ENCODE measurements around the gene PLEKHA7. TPM values are rescaled to one million over a fixed set of nuclear protein-coding genes. Genes with fewer than 3 reads are reported as not detected.
"Not testable (repeated sequence)": the region's sequence is repeated elsewhere in the genome, so short reads cannot be mapped to it uniquely, and the experiment has no call there.

Gene PLEKHA7
- polyA plus RNA-seq, 1 of the 3 experiments (the other 2 are of a cell fraction): 0.12 TPM

DNA sequence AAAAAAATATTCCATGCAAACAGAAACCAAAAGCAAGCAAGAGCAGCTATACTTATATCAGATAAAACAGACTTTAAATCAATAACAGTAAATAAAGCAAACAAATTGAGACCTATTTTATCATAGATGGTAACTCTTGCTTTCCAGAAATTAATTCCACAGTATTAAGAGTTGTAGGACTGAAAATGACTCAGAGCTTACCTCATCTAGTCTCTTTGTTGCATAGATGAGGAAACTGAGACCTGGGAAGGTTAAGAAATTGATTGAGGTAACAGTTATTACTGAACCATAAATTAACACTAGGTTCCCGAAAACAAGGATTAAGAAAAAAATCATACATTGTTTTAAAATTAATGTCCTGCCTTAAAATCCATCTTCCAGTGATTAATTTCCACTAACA lies 123.8 kb downstream of the PLEKHA7 start:
- Histone ChIP-seq H3K27me3 (ENCODE audit: insufficient read depth) (no peaks in the 10 kb centered on the region), H3K9me3 (no peaks in the 10 kb centered on the region), H3K4me3 (ENCODE audit: low read depth in 2 of 2, low read length in 1 of 2) (no peak overlapping the region), H3K4me2 (no peak overlapping the region), H3K9me2 (no peaks in the 10 kb centered on the region), H3F3A (replicated peaks; ENCODE audit: insufficient read depth) (no peaks in the 10 kb centered on the region), H4K20me1 (ENCODE audit: insufficient read depth) (no peaks in the 10 kb centered on the region), H3K79me2 (ENCODE audit: insufficient read depth) (no peaks in the 10 kb centered on the region), H2AFZ (ENCODE audit: low read depth) (no peak overlapping the region), H3K4me1 (ENCODE audit: control insufficient read depth in 1 of 2, insufficient read depth in 2 of 2, low read depth in 1 of 2, low read length in 1 of 2) (no peaks in the 10 kb centered on the region), H3K27ac (ENCODE audit: low read depth in 2 of 2, low read length in 1 of 2) (no peak overlapping the region), H3K36me3 (replicated peaks in 1 of 2; ENCODE audit: control insufficient read depth in 1 of 2, insufficient read depth in 2 of 2, low read length in 1 of 2) (no peaks in the 10 kb centered on the region), H3K9ac (no peak overlapping the region)
- ChIA-PET CTCF (interaction anchor here (1.4 to 2.3 kb wide), 3 partner anchors 9 to 70 kb away, joined by 6 to 7 read pairs (median 7); no protein-coding TSS in a partner anchor), POLR2A (no interaction called here)
- TF ChIP-seq EZH2phosphoT487 (IDR thresholded peaks at IDR 0.05; ENCODE audit: borderline replicate concordance, low read depth): no peak
- TF ChIP-seq JUND (IDR thresholded peaks at IDR 0.05): no peak
- no peak for TF ChIP-seq NFIC (IDR thresholded peaks at IDR 0.05; ENCODE audit: borderline replicate concordance)
- no peak for TF ChIP-seq RAD21 (IDR thresholded peaks at IDR 0.05; ENCODE audit: low read length)
- TF ChIP-seq, protein P1, sequence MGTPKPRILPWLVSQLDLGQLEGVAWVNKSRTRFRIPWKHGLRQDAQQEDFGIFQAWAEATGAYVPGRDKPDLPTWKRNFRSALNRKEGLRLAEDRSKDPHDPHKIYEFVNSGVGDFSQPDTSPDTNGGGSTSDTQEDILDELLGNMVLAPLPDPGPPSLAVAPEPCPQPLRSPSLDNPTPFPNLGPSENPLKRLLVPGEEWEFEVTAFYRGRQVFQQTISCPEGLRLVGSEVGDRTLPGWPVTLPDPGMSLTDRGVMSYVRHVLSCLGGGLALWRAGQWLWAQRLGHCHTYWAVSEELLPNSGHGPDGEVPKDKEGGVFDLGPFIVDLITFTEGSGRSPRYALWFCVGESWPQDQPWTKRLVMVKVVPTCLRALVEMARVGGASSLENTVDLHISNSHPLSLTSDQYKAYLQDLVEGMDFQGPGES (IDR thresholded peaks at IDR 0.05; ENCODE audit: low read depth, low read length): no peak
- no peak for TF ChIP-seq NRF1 (IDR thresholded peaks at IDR 0.05; ENCODE audit: low read depth, low read length)
- TF ChIP-seq TCF12 (IDR thresholded peaks at IDR 0.05): no peak
- TF ChIP-seq, protein P2, sequence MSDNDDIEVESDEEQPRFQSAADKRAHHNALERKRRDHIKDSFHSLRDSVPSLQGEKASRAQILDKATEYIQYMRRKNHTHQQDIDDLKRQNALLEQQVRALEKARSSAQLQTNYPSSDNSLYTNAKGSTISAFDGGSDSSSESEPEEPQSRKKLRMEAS (IDR thresholded peaks at IDR 0.05; ENCODE audit: low read depth): no peak
- no peak for TF ChIP-seq TAF1 (IDR thresholded peaks at IDR 0.05; ENCODE audit: borderline replicate concordance, low read depth, low read length)
- no peak for TF ChIP-seq RFX5 (IDR thresholded peaks at IDR 0.05; ENCODE audit: low read length)
- no peak for TF ChIP-seq EP300 (IDR thresholded peaks at IDR 0.05; ENCODE audit: borderline replicate concordance in 1 of 2, low read depth in 1 of 2, low read length in 1 of 2)
- TF ChIP-seq TEAD4 (IDR thresholded peaks at IDR 0.05; ENCODE audit: borderline replicate concordance, insufficient read depth): no peak
- no peak for TF ChIP-seq RXRA (IDR thresholded peaks at IDR 0.05; ENCODE audit: borderline replicate concordance, low read depth)
- no peak for DNase-seq
- WGBS (ENCODE audit: low lambda C conversion rate): 40% methylated on average over 1 of the region's 1 CpG

DNA sequence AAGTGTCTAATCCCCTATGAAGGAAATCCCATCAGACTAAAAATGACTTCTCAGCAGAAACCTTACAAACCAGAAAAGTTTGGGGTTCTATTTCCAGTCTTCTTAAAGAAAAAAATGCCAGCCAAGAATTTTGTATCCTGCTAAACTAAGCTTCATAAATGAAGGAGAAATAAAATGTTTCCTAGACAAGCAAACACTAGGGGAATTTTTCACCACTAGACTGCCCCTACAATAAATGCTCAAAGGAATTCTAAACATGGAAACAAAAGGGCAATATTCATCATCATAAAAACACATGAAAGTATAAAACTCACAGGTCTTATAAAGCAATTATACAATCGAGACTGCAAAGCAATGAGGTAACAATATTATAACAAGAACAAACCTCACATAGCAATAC lies 124.3 kb downstream of the PLEKHA7 start:
- Histone ChIP-seq H3K9ac (no peak overlapping the region), H3K4me1 (ENCODE audit: control insufficient read depth in 1 of 2, insufficient read depth in 2 of 2, low read depth in 1 of 2, low read length in 1 of 2) (no peaks in the 10 kb centered on the region), H4K20me1 (ENCODE audit: insufficient read depth) (no peaks in the 10 kb centered on the region), H3K27ac (ENCODE audit: low read depth in 2 of 2, low read length in 1 of 2) (no peak overlapping the region), H2AFZ (ENCODE audit: low read depth) (no peak overlapping the region), H3F3A (replicated peaks; ENCODE audit: insufficient read depth) (no peaks in the 10 kb centered on the region), H3K36me3 (replicated peaks in 1 of 2; ENCODE audit: control insufficient read depth in 1 of 2, insufficient read depth in 2 of 2, low read length in 1 of 2) (no peaks in the 10 kb centered on the region), H3K79me2 (ENCODE audit: insufficient read depth) (no peaks in the 10 kb centered on the region), H3K4me3 (ENCODE audit: low read depth in 2 of 2, low read length in 1 of 2) (no peak overlapping the region), H3K9me2 (no peaks in the 10 kb centered on the region), H3K9me3 (no peaks in the 10 kb centered on the region), H3K4me2 (no peak overlapping the region), H3K27me3 (ENCODE audit: insufficient read depth) (no peaks in the 10 kb centered on the region)
- POLR2A ChIA-PET: no interaction called here
- TF ChIP-seq FOXM1 (IDR thresholded peaks at IDR 0.05; ENCODE audit: low read depth): no peak
- no peak for TF ChIP-seq MEF2A (IDR thresholded peaks at IDR 0.05; ENCODE audit: borderline replicate concordance, low read depth)
- no peak for DNase-seq
- CTCF ChIA-PET: interaction anchor here (1.4 to 2.3 kb wide), 3 partner anchors 10 to 70 kb away, joined by 6 to 7 read pairs (median 7); no protein-coding TSS in a partner anchor
- 8% methylated on average over 1 of the region's 1 CpG for WGBS (ENCODE audit: low lambda C conversion rate)

DNA sequence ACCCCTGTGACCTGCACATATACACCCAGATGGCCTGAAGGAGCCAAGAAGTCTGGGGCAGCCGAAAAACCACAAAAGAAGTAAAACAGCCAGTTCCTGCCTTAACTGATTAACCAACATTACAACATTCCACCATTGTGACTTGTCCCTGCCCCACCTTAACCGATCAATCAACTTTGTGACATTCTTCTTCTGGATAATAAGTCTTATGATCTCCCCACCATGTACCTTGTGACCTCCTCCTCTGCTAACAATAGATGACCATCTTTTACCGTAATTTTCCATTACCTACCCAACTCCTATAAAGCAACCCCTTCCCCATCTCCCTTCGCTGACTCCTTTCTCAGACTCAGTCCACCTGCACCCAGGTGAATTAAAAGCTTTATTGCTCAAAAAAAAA lies 125.2 kb downstream of the PLEKHA7 start:
- 75% methylated on average over 3 of the region's 4 CpGs for WGBS (ENCODE audit: low lambda C conversion rate)
- POLR2A ChIA-PET: not testable (repeated sequence)

DNA sequence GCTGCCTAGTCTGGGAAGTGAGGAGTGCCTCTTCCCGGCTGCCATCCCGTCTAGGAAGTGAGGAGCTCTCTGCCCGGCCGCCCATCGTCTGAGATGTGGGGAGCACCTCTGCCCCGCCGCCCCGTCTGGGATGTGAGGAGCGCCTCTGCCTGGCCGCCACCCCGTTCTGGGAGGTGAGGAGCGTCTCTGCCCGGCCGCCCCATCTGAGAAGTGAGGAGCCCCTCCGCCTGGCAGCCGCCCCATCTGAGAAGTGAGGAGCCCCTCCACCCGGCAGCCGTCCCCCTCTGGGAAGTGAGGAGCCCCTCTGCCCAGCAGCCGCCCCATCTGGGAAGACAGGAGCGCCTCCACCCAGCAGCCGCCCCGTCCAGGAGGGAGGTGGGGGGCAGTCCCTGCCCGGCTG lies 126.3 kb downstream of the PLEKHA7 start:
- H3K9me2 ChIP-seq; H3K9me3 ChIP-seq; H3K27ac ChIP-seq (ENCODE audit: low read depth in 2 of 2, low read length in 1 of 2); H3K4me3 ChIP-seq (ENCODE audit: low read depth in 2 of 2, low read length in 1 of 2); H3K36me3 ChIP-seq (replicated peaks in 1 of 2; ENCODE audit: control insufficient read depth in 1 of 2, insufficient read depth in 2 of 2, low read length in 1 of 2); DNase-seq; H2AFZ ChIP-seq (ENCODE audit: low read depth); H3K4me1 ChIP-seq (ENCODE audit: control insufficient read depth in 1 of 2, insufficient read depth in 2 of 2, low read depth in 1 of 2, low read length in 1 of 2); H3K79me2 ChIP-seq (ENCODE audit: insufficient read depth); CTCF ChIA-PET; H3F3A ChIP-seq (replicated peaks; ENCODE audit: insufficient read depth); H3K9ac ChIP-seq; H3K27me3 ChIP-seq (ENCODE audit: insufficient read depth); POLR2A ChIA-PET; H3K4me2 ChIP-seq; H4K20me1 ChIP-seq (ENCODE audit: insufficient read depth): not testable (repeated sequence)
- 73% methylated on average over 9 of the region's 23 CpGs for WGBS (ENCODE audit: low lambda C conversion rate)

More for the DNA sequence above, 125.2 kb downstream of the PLEKHA7 start:
- H3K79me2 ChIP-seq (ENCODE audit: insufficient read depth); H3K9ac ChIP-seq; H3K4me1 ChIP-seq (ENCODE audit: control insufficient read depth in 1 of 2, insufficient read depth in 2 of 2, low read depth in 1 of 2, low read length in 1 of 2); H3K36me3 ChIP-seq (replicated peaks in 1 of 2; ENCODE audit: control insufficient read depth in 1 of 2, insufficient read depth in 2 of 2, low read length in 1 of 2); H4K20me1 ChIP-seq (ENCODE audit: insufficient read depth); H3K9me2 ChIP-seq; CTCF ChIA-PET; H3K4me3 ChIP-seq (ENCODE audit: low read depth in 2 of 2, low read length in 1 of 2); H3K27me3 ChIP-seq (ENCODE audit: insufficient read depth); DNase-seq; H3K9me3 ChIP-seq; H3F3A ChIP-seq (replicated peaks; ENCODE audit: insufficient read depth); H3K4me2 ChIP-seq; H3K27ac ChIP-seq (ENCODE audit: low read depth in 2 of 2, low read length in 1 of 2); H2AFZ ChIP-seq (ENCODE audit: low read depth): not testable (repeated sequence)
